Stimulated activated naive CD8-positive, alpha-beta T cell treated with anti-CD3 and anti-CD28 coated beads, Interleukin-15, amount 100 ng/mL, for 72 hours (primary cell): ENCODE measurements around the gene ABHD2.

Experiments used
- ATAC-seq: fragments of 150-1000 bp; cut with Tn5 transposase; 2 replicates; pipeline ENCODE4 v1.10.0; 2021; ENCODE audit warnings: mild to moderate bottlenecking, moderate library complexity
- DNase-seq, 2 donors: peaks; one replicate each; pipeline ENCODE4 v3.0.0; 2021 to 2022
- H3K27ac Mint-ChIP-seq, 2 donors: one replicate each; pipeline ENCODE4 v1.8.0; 2022; ENCODE audit warnings: mild to moderate bottlenecking in 2 of 2, mixed read lengths in 2 of 2, moderate library complexity in 2 of 2
- H3K27me3 Mint-ChIP-seq: one replicate; pipeline ENCODE4 v1.8.0; 2022; ENCODE audit warnings: mixed read lengths
- H3K4me1 Mint-ChIP-seq: one replicate; pipeline ENCODE4 v1.8.0; 2022; ENCODE audit warnings: mild to moderate bottlenecking, mixed read lengths
- H3K4me3 Mint-ChIP-seq, 2 donors: one replicate each; pipeline ENCODE4 v1.8.0; 2022; ENCODE audit warnings: mild to moderate bottlenecking in 2 of 2, mixed read lengths in 2 of 2, moderate library complexity in 1 of 2
- H3K9me3 Mint-ChIP-seq, 2 donors: one replicate each; pipeline ENCODE4 v1.8.0; 2022; ENCODE audit warnings: mixed read lengths in 2 of 2

ABHD2 gene

DNA sequence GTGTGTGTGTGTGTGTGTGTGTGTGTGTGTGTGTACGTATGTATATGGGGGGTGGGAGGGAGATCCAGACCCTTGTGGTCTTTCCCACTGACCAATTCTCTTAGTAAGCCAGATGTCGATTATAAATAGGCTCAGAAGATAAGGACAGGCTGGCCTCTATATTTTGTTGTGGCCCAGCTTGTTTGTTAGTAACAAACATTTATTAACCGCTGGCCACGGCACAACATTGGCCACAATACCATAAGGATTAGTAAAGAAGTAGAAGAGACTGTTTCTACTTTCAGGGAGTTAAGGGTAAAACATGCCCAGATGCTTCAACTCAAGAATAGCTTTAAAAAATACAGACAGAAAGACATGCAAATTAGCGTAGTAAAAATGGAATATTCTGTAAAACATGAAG lies 58.1 kb downstream of the ABHD2 start:
- no peak for DNase-seq
- Mint-ChIP-seq H3K4me3 (no peak overlapping the region), H3K9me3 (no peaks in the 10 kb centered on the region), H3K27ac (no peak overlapping the region), H3K27me3 (no peaks in the 10 kb centered on the region), H3K4me1 (peaks cover 44% of the 10 kb centered on the region)
- ATAC-seq, result no peak

GRCh38 chr15:89148126-89148525 lies 59.9 kb downstream of the ABHD2 start:
- no peak for ATAC-seq
- Mint-ChIP-seq H3K27ac (no peak overlapping the region), H3K27me3 (no peaks in the 10 kb centered on the region)

DNA sequence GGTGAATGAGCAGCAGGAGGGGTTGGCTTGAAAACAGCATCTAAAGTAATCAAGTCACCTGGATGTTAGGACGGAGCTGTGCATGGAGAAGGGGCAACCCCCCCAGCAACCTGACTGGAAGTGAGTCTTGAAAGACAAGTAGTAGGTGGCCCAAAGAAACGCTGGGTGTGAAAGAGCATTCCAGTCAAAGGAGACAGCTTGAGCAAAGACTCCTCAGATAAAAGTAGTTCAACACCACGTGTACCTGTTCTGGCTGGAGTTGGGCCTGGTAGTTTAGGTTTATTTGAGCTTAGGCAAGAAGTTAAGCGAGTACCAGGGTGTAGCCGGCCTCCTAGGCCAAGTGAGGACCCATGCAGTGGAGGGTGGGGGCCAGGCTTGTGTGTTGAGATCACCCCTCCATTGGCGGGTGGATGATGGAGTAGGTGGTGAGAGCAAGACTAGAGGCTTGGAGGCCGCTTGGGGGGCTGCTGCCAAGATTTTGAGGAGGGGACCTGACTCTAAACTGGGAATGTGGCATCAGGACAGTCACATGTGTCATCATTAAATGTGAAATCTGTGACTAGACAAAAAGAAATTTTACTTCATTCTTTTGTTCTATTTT lies 61.3 kb downstream of the ABHD2 start:
- H3K27ac Mint-ChIP-seq, result no peak overlapping the region

More at GRCh38 chr15:89148126-89148525, 59.9 kb downstream of the ABHD2 start:
- H3K9me3 Mint-ChIP-seq, result no peaks in the 10 kb centered on the region
- no peak for DNase-seq
- H3K4me3 Mint-ChIP-seq, result no peak overlapping the region
- peaks cover 31% of the 10 kb centered on the region for H3K4me1 Mint-ChIP-seq

DNA sequence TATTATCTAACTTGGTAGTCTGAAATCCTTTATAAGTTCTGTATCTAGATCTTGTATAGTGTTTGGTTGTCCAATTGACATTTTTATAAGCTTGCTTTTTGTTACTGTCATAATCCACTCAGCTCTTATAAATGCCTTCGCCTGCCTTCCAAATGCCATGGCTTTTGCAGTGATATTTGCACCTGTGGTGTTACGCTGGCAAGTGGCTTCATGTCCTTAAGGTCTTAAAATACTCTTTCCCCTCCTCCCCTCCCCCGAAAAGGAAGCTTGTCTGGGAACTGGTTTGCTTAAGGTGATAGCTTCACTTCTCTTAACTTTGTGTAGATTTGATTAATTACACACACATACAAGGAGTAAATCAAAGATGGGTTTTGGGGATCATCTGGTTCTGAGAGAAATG lies 62.0 kb downstream of the ABHD2 start:
- H3K4me3 Mint-ChIP-seq, result no peak overlapping the region

More for the DNA sequence above, 61.3 kb downstream of the ABHD2 start:
- ATAC-seq, result no peak
- Mint-ChIP-seq H3K4me3 (no peak overlapping the region), H3K9me3 (no peaks in the 10 kb centered on the region), H3K4me1 (peaks cover 17% of the 10 kb centered on the region), H3K27me3 (no peaks in the 10 kb centered on the region)
- DNase-seq, result no peak

DNA sequence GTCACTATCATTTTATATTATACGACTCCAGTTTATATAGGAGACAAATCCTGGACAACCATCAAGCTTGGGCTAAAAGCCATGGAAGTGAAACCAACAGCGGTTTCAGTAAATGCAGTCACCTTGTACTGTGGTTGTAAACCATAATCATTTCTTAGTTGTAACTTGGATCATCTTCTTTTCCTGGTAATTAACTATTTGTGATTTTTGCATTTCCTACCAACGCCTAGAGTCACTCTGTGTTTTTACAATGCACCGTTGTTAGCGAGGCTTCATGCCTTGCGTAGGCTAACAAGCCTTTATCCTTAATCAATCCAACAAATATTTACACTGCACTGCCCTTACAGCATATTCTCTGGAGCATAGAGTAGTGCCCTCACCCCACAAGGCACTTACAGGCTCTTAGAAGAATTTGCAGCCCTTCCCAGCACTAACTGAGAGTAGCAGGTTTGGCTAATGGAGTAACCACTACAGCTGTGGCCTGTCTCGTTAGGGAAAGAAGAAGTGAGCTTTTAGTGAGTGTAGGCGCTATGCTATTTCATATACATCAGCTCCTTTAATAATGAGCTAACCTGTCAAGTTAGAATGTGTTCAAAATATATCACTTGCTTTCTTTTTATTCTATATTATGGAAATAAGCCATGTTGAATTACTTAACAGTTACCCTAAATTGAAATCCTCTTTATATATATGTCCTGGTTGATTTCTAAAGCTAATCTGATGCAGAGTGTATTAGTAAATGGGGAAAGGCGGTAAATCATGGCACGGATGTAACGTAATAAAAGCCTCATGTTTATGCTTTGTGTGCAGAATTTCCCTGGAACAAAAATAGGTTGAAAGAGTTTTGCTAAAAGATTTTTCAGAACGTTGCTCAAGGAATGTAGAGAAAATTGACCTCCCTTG lies 62.8 kb downstream of the ABHD2 start:
- no peak overlapping the region for H3K4me3 Mint-ChIP-seq
- no peaks in the 10 kb centered on the region for H3K9me3 Mint-ChIP-seq
- no peak overlapping the region for H3K27ac Mint-ChIP-seq
- no peaks in the 10 kb centered on the region for H3K27me3 Mint-ChIP-seq
- ATAC-seq, result no peak
- no peak for DNase-seq
- H3K4me1 Mint-ChIP-seq, result peaks cover 5% of the 10 kb centered on the region

More for the DNA sequence above, 62.0 kb downstream of the ABHD2 start:
- DNase-seq (no peak), ATAC-seq (no peak)
- H3K4me1 Mint-ChIP-seq, result peaks cover 10% of the 10 kb centered on the region
- H3K27me3 Mint-ChIP-seq, result no peaks in the 10 kb centered on the region
- H3K9me3 Mint-ChIP-seq, result no peaks in the 10 kb centered on the region
- no peak overlapping the region for H3K27ac Mint-ChIP-seq

GRCh38 chr15:89155122-89155521 lies 66.9 kb downstream of the ABHD2 start:
- no peaks in the 10 kb centered on the region for H3K27me3 Mint-ChIP-seq
- ATAC-seq, result no peak

GRCh38 chr15:89155656-89156055 lies 67.4 kb downstream of the ABHD2 start:
- H3K4me1 Mint-ChIP-seq, result no peaks in the 10 kb centered on the region
- peak overlapping the region in 1 of 2 donors; percentile 74 for H3K27ac Mint-ChIP-seq
- ATAC-seq, result no peak
- no peaks in the 10 kb centered on the region for H3K9me3 Mint-ChIP-seq
- DNase-seq, result no peak
- no peak overlapping the region for H3K4me3 Mint-ChIP-seq
- H3K27me3 Mint-ChIP-seq, result no peaks in the 10 kb centered on the region

More at GRCh38 chr15:89155122-89155521, 66.9 kb downstream of the ABHD2 start:
- Mint-ChIP-seq H3K4me1 (no peaks in the 10 kb centered on the region), H3K27ac (no peak overlapping the region), H3K4me3 (no peak overlapping the region), H3K9me3 (no peaks in the 10 kb centered on the region)
- DNase-seq, result no peak

DNA sequence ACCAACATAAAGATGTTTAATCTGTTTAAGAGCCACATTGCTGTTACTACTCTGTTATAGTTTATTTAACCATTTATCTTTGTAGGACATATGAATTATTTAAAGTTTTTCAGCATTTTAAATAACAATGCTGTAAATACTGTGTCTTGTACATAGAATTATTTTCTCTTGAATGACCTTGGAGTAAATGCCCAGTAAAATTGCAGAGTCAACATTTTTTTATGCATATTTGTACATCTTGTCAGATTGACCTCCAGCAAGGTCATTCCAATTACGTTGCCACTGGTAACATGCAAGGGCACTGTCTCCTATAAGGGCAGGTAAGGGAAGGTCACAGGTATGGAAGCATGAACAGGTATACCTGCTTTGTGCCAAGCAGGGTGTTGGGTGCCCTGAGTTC lies 68.8 kb downstream of the ABHD2 start:
- H3K27ac Mint-ChIP-seq, result no peak overlapping the region
- no peak overlapping the region for H3K4me3 Mint-ChIP-seq
- H3K4me1 Mint-ChIP-seq, result no peaks in the 10 kb centered on the region
- H3K9me3 Mint-ChIP-seq, result no peaks in the 10 kb centered on the region
- no peak for ATAC-seq
- no peaks in the 10 kb centered on the region for H3K27me3 Mint-ChIP-seq
- DNase-seq, result no peak

GRCh38 chr15:89157918-89158564 lies 69.8 kb downstream of the ABHD2 start:
- H3K27ac Mint-ChIP-seq, result peak overlapping the region in 1 of 2 donors; percentile 4
- no peaks in the 10 kb centered on the region for H3K27me3 Mint-ChIP-seq
- no peaks in the 10 kb centered on the region for H3K4me1 Mint-ChIP-seq
- DNase-seq (no peak), ATAC-seq (no peak)
- H3K4me3 Mint-ChIP-seq, result no peak overlapping the region
- no peaks in the 10 kb centered on the region for H3K9me3 Mint-ChIP-seq

GRCh38 chr15:89161666-89162065 lies 73.4 kb downstream of the ABHD2 start:
- Mint-ChIP-seq H3K27ac (peak overlapping the region in 1 of 2 donors; percentile 71), H3K4me1 (no peaks in the 10 kb centered on the region), H3K27me3 (no peaks in the 10 kb centered on the region), H3K4me3 (no peak overlapping the region), H3K9me3 (no peaks in the 10 kb centered on the region)
- ATAC-seq, result no peak
- no peak for DNase-seq

- Mint-ChIP-seq H3K4me3 (no peak overlapping the region), H3K9me3 (no peaks in the 10 kb centered on the region), H3K27me3 (no peaks in the 10 kb centered on the region), H3K4me1 (peaks cover 17% of the 10 kb centered on the region), H3K27ac (no peak overlapping the region)
- ATAC-seq (no peak), DNase-seq (no peak)
These were observed 75.2 kb downstream of the ABHD2 start for GRCh38 chr15:89163271-89164055.

DNA sequence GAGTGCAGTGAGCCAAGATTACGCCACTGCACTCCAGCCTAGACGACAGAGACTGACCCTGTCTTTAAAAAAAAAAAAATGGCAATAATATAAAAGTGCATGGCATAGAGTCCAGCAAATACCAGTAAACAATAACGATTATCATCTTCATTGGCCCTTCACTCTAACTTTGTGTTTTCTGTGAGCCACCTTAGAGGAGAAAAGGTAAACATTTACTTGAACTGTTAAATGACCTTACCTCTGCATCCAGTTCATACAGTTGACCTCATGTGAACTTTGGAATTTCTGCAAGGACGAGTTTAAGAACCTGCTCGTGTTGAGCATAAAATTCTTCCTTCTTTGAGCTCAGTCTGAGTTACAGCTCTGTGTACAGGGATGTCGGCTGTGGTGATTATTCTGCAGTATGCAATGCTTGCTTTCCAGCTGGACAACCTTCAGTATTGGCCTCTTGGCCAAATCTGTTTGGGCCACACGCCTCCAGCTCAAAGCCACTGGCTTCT lies 76.5 kb downstream of the ABHD2 start:
- H3K4me3 Mint-ChIP-seq, result no peak overlapping the region
- H3K27ac Mint-ChIP-seq, result no peak overlapping the region
- ATAC-seq (no peak), DNase-seq (no peak)
- no peaks in the 10 kb centered on the region for H3K9me3 Mint-ChIP-seq
- H3K27me3 Mint-ChIP-seq, result no peaks in the 10 kb centered on the region
- H3K4me1 Mint-ChIP-seq, result peaks cover 26% of the 10 kb centered on the region

DNA sequence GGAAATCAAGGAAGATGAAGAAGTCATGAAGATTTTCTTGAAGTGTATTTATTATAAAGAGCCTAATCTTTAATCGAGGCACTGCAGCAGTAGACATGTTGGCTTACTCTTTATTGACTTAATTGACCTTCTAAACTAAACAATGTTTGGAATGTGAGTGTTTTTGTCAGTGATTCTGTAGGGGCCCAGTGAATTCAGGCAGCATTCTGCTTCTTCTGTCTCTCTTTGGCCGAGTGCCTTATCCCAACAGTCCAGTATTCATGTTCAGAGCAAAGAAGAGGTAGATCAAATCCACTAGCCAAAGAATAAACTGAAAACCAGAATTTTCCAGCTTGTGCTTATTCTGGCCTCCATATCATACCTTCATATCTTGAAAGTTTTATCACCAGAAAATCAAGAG lies 77.4 kb downstream of the ABHD2 start:
- Mint-ChIP-seq H3K9me3 (no peaks in the 10 kb centered on the region), H3K27ac (no peak overlapping the region), H3K4me1 (peaks cover 26% of the 10 kb centered on the region), H3K27me3 (no peaks in the 10 kb centered on the region), H3K4me3 (no peak overlapping the region)
- DNase-seq (no peak), ATAC-seq (no peak)

- peak overlapping the region; percentile 65 to 67 for H3K4me3 Mint-ChIP-seq
- ATAC-seq, result peak; percentile 95
These were observed 79.3 kb downstream of the ABHD2 start for GRCh38 chr15:89167267-89168176.

More at GRCh38 chr15:89167267-89168176, 79.3 kb downstream of the ABHD2 start:
- H3K27ac Mint-ChIP-seq, result peak overlapping the region; percentile 83 to 98
- peak; percentile 20 to 67 for DNase-seq
- no peaks in the 10 kb centered on the region for H3K27me3 Mint-ChIP-seq
- H3K9me3 Mint-ChIP-seq, result no peaks in the 10 kb centered on the region
- H3K4me1 Mint-ChIP-seq, result peaks cover 26% of the 10 kb centered on the region
